HG03460 (cell line): ENCODE data around the gene BCOR.

Experiments
- ATAC-seq: cut with Tn5 transposase; IDR thresholded peaks from one replicate; pipeline ENCODE4 v1.9.1; 2021; ENCODE audit not compliant: unreplicated experiment

The BCOR gene

GRCh38 chrX:40007131-40007755 lies 90.5 kb downstream of the BCOR start:
- no peak for ATAC-seq

GRCh38 chrX:40006106-40007017 lies 91.4 kb downstream of the BCOR start:
- ATAC-seq: no peak

GRCh38 chrX:40005292-40006011 lies 92.3 kb downstream of the BCOR start:
- ATAC-seq: no peak

GRCh38 chrX:40004921-40005291 lies 92.9 kb downstream of the BCOR start:
- ATAC-seq: no peak

GRCh38 chrX:40004246-40004535 lies 93.6 kb downstream of the BCOR start:
- no peak for ATAC-seq

- no peak for ATAC-seq
Measured at GRCh38 chrX:40003428-40004245, 94.1 kb downstream of the BCOR start.

- no peak for ATAC-seq
Measured at GRCh38 chrX:40003071-40003427, 94.7 kb downstream of the BCOR start.
